ENCODE results near the gene HCAR2.
"Not testable (repeated sequence)": the region's sequence is repeated elsewhere in the genome, so short reads cannot be mapped to it uniquely, and the experiment has no call there.

HCAR2 gene

DNA sequence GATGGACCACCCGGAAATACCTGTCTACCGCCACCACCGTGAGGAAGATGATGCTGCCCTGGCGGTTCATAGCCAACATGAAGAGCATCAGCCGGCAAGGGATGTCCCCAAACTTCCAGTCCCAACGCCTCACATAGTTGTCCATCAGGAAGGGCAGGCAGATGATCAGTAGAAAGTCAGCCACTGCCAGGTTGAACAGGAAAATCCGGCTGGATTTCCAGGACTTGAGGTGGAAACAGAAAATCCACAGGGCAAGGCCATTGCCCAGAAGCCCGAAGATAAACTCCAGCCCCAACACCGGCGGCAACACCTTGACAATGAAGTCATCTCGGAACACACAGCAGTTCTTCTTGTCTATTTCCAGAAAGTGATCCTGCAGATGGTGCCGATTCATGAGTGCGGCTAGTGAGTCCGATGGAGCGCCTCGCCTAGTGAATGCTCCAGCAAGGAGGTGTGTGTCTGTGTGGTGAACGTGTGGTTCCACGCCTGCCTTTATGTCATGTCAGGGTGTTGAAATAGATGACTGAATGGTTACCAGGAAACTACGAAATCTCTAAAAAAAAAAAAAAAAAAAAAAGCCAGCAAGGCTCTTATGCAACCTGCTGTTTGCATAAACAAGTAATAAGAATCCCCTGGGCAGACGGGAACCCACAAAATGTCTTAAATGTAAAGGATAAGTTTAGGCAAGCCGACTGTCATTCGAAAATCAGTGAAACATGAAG, at the start of gene HCAR2:
Gene HCAR2 (minus strand): TSS at position 468 of the 722 bp plus-strand sequence. CDS start 74 bp downstream, at position 394.
- not testable (repeated sequence) for DNase-seq (ENCODE audit: low spot score); FAIRE-seq

GRCh38 chr12:122752464-122753318, 49.5 kb upstream of the HCAR2 start, which contains the start of gene DENR:
DENR (plus strand) TSS chr12:122752824; CDS start chr12:122753702, 878 bp downstream.
- peak; percentile 77 for FAIRE-seq

GRCh38 chr12:122750781-122751515, 47.8 kb upstream of the HCAR2 start:
- not testable (repeated sequence) for DNase-seq (ENCODE audit: low spot score); FAIRE-seq

More at GRCh38 chr12:122752464-122753318, 49.5 kb upstream of the HCAR2 start, which contains the start of gene DENR:
- peak; percentile 98 for DNase-seq (ENCODE audit: low spot score)

DNA sequence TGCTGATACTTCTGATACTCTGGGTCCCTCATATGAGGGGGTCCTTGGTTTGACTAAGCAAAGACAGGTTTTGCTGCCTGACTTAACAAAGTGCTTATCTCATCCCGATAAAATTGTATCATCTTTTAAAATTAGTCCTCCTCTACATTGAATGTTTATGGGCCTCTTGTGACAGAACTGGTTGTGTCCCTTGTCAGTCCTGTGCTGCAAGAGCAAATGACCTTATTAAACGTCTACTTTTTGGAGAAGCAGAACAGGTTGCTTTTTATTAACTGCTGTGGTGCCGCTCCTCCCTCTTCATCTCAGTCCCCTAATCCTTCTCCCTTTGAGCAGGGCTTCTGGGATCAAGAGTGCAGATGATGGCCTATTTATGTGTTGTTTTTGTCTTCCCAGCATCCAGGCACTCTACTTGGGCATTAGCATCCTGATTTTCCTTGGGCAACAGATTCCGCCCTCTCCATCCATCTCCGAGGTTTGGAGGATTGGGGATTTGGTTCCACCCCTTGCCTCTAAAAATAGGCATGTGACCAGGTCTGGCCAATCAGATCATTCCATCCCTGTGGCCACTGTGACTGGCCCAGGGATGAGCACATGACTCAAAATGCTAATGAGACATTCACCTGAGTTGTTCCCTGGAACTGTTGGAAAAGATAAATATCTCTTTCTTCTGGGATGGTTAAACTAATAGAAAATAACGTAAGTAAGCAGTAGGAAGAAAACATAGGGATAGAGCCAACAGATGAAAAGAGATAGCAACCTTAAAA, 46.6 kb upstream of the HCAR2 start:
- DNase-seq (ENCODE audit: low spot score) (no peak), FAIRE-seq (no peak)

GRCh38 chr12:122747224-122748135, 44.3 kb upstream of the HCAR2 start:
- DNase-seq (ENCODE audit: low spot score) (no peak), FAIRE-seq (no peak)

- no peak for DNase-seq (ENCODE audit: low spot score)
- no peak for FAIRE-seq
Observed at GRCh38 chr12:122743895-122744525, 40.9 kb upstream of the HCAR2 start.

DNA sequence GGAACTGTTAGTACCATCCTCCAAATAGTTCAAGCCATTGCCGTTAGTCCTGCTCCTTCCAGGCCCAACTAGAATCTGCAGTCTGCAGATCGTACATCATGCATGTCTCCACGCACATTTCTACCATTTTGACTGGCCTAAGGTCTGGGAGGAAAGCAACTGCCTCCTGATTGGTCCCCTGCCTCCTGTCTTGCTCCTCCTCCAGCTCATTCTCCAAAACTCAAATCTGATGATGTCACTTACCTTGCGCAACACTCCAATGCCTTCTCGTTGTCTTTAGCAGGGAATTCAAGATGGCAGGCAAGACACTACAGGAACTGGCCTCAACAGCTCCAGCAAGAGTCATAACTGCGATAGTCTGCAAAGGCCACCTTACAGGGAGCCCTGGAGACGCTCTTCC, 37.2 kb upstream of the HCAR2 start:
- no peak for FAIRE-seq
- DNase-seq (ENCODE audit: low spot score): no peak

DNA sequence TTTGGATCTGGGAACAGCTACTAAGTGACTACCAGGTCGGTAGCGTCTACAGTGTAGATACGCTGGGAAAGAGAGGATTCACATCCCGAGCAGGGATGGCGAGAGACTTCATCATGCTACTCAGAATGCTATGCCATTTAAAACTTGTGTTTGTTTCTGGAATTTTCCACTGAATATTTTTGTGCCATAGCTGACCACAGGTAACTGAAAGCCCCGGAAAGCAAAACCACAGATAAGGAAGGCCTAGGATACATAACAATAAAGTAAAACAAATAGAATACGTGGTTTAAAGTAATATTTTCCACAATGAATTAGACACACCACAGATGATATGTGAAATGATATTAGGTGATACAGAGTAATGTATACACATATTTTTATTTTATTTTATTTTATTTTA, 35.4 kb upstream of the HCAR2 start:
- DNase-seq (ENCODE audit: low spot score) (no peak), FAIRE-seq (no peak)

DNA sequence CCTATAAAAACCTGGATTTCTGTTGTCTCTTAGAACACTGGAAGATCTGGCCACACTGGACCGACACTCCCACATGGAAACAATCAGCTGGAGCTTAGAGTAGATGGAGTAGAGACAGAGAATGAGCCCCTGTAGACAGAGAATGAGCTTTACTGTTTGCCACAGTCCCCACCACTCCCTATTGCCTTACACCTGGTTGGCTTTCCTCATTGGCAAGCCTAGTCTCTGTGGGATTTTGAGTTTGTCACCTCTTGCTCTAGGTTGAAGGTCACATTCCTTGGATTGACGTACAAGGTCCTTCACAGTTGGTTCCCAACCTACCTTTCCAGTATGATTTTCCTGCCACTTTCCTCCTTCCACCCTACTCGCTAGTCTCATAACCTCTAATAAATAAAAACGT, 29.5 kb upstream of the HCAR2 start:
- no peak for DNase-seq (ENCODE audit: low spot score)
- FAIRE-seq: no peak

- FAIRE-seq: no peak
- no peak for DNase-seq (ENCODE audit: low spot score)
Observed at GRCh38 chr12:122732170-122732569, 29.0 kb upstream of the HCAR2 start.

- no peak for DNase-seq (ENCODE audit: low spot score)
- FAIRE-seq: no peak
Observed at GRCh38 chr12:122730215-122731014, 27.3 kb upstream of the HCAR2 start, which contains the start of gene HCAR1. HCAR1 (minus strand) TSS chr12:122730844; CDS start chr12:122730339, 505 bp downstream.

DNA sequence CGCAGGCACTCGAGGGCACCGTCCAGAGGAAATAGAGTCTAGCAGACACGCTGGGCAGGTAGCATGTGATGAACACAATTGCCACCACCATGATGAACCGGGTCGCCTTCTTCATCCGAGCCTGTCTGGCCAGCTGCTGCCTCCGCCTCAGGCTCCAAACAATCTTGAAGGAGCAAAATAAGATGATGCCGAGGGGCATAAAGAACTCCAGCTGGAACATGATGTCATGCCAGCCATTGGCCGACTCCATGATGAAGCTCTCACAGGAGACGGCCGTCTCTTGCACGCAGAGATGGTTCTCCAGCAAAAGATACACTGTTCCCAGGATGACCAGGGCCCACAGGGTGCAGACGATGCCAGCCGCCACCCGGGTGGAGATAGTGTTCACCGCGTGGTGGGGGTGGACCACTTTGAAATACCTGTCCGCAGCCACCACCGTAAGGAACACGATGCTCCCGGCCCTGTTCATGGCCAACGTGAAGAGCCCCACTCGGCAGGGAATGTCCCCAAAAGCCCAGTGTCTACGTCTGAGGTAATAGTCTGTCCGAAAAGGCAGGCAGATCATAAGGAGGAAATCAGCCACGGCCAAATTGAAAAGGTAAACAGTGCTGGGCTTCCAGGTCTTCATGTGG, 26.5 kb upstream of the HCAR2 start:
- no peak for DNase-seq (ENCODE audit: low spot score)
- no peak for FAIRE-seq

DNA sequence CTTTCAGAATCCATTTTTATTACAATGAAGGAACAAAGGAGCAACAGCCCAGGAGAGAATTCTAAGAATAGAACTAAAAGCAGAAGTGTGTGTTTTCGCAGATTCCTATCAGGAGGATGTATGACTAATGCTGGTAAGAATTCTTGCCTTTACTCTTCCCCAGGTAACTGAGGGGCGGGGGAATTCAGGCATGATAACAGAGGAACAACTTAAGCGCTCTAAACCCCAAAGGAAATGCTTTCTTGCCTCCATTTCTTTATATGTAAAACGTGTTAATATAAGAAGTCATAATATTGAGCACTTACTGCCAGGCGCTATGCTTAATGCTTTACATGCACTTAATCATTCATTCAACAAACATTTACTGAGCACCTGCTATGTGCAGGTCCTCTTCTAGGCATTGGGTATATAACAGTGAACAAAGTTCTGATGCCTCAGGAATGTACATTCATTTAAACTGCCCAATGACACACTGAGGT, 23.0 kb upstream of the HCAR2 start:
- DNase-seq (ENCODE audit: low spot score) (peak; percentile 66), FAIRE-seq (peak; percentile 74)

DNA sequence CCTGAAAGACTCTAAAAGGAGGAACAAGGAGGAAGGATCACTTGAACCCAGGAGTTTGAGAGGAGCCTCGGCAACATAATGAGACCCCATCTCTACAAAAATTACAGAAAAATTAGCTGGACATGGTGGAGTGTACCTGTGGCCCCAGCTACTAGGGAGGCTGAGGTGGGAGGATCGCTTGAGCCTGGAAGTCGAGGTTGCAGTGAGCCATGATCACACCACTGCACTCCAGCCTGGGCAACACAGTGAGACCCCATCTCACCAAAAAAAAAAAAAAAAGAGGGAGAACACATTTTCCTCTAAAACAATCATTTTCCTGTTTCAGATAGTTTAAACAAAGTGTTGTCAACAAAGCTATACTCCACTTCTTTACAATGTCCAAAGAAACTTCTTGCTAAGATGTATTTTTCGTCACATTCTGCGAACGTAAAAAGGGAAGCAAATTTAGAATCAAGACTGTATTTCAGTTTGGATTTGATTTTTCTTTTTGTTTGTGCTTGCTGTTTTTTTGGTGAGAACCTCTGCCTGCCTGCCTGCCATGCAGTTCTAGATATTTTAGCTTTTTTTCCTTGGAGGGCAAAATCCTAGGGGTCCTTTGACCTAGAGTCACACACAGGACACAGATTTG, 22.4 kb upstream of the HCAR2 start:
- DNase-seq (ENCODE audit: low spot score) (no peak), FAIRE-seq (no peak)

DNA sequence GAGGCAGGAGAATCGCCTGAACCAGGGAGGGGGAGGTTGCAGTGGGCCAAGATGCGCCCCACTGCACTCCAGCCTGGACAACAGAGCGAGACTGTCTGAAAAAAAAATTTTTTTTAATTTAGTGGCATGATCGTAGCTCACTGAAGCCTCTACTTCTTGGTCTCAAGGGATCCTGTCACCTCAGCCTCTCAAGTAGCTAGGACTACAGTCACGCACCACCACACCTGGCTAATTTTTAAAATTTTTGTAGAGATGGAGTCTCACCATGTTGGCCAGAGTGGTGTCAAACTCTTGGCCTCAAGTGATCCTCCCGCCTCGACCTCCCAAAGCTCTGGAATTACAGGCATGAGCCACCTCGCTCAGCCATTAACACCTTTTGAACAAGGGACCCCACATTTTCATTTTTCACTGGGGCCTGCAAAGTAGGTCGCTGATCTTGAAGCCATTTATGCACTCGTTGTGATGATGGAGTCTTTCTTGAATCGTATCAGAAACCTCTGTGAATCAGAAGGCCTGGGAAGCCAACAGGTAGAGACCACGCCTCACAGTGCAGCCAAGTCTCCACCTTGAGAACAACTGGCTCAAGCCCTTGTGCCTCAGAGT, 21.6 kb upstream of the HCAR2 start:
- DNase-seq (ENCODE audit: low spot score) (peak; percentile 10), FAIRE-seq (no peak)

DNA sequence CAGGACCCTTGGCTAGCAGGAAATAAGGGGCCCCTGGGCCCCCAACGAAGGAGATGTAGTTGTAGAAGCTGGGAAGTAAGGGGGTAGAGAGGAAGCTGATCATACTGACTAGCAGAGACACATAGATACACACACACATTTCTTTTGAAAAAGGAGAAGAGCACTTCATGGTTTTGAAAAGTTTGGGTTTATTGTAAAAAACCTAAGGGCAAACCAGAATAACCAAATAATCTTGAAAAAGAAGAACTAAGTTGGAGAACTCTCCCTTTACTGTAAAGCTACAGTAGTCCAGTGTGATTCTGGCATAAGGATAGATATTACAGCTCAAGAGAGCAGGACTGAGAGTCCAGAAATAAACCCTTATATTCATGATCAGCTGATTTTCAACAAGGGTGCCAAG, 19.2 kb upstream of the HCAR2 start:
- no peak for FAIRE-seq
- no peak for DNase-seq (ENCODE audit: low spot score)

- no peak for FAIRE-seq
- DNase-seq (ENCODE audit: low spot score): no peak
Observed at GRCh38 chr12:122721057-122721545, 17.9 kb upstream of the HCAR2 start.
